Measurements from ENCODE around the gene SLC25A45.

Gene SLC25A45

DNA sequence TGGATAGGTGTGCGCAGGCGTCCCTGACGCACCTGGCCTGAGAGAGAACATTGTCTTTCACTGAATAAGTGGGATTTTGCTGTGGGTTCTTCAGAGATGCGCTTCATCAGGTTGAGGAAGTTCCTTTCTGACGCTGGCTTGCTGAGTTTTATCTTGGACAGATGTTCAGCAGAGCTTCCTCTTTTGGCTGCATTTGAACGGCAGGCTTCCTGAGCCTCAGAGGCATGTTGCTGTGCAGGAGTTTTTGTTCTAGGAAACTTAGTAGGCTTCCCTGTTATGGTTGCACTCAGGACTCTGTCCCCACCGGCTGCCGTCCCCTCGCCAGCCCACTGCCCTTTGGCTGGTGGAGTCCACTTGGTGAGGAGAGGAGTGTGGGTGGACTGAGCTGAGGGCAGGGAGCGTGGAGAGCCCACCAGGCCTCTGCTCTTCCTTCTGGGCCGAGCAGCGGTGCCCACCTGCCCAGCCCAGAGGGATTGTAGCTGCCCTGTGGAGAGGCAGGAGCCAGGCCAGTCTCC, 21.2 kb upstream of the SLC25A45 start:
- DNase-seq (ENCODE audit: low read depth in 2 of 2), result no peak

- no peak for DNase-seq (ENCODE audit: low read depth in 2 of 2)
Observed at GRCh38 chr11:65402790-65403189, 20.3 kb upstream of the SLC25A45 start.

GRCh38 chr11:65401803-65402248, 19.4 kb upstream of the SLC25A45 start:
- no peak for DNase-seq (ENCODE audit: low read depth in 2 of 2)

DNA sequence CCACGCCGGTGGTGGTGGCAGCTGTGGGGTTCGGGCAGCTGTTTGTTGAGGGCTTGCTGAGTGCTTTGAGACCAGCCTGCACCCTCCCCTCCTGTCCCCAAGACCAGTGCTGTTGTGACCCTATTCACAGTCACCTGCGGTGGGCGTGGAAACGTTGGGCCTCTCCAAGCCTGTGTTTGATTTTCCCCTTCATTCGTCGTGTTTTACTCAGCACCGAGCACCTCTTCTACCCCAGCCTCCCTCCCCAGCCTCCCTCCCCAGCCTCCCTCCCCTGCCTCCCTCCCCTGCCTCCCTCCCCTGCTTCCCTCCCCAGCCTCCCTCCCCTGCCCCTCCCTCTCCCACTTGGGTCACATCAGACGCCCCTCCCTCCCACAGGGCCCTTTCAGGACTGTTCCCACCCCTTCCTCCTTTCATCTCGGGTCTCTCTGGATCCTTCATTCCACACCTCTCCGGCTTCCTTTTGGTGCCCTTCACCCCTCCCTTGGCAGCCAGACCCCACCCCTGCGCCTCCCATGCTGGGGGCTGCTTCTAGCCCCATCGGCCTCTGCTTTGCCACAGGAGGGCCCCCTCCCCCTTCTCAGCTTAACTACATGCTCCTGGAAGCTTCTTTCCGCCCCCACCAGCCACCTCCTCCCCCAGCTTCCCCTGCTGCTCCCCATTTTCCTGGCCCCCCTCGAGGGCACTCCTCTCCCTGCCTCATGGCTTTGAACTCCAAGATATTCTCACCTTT, 18.8 kb upstream of the SLC25A45 start:
- no peak for DNase-seq (ENCODE audit: low read depth in 2 of 2)

DNA sequence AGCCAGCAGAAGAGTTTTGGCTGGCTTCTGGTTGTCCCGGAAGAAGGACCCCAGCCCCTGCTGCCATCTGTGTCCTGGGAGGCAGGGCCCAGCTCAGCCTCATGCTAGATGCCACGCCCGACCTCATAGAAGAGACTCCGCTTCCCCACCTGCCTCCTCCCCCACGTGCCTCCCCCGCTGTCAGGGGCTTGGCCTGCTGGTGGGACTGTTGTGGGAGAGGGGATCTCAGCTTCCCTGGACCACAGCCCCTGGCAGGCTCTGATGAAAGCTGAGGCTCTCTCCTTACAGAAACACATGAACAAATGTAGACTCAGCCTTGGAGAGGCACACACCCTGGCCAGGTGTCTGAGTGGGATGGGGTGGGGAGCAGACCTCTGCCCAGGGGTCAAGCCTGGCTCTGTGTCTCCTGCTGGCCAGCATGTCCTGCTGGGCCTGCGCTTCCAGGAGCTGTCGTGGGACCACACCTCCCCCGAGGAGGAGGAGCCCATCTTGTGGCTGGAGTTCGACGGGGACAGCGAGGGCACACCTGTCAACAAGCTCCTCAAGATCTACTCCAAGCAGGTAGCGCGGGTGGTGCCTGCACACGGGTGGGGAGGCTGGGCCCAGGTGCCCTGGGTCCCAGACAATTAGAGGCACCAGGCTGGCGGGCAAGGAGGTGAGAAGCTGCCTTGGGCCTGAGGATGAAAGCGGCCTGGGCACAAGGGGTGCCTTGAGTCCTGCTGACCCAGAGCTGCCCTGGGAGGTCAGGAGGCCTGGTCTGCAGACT, 18.0 kb upstream of the SLC25A45 start:
- no peak for DNase-seq (ENCODE audit: low read depth in 2 of 2)

- DNase-seq (ENCODE audit: low read depth in 2 of 2), result no peak
Observed at GRCh38 chr11:65399845-65400244, 17.4 kb upstream of the SLC25A45 start.

- DNase-seq (ENCODE audit: low read depth in 2 of 2), result no peak
Observed at GRCh38 chr11:65399249-65399648, 16.8 kb upstream of the SLC25A45 start.

GRCh38 chr11:65398362-65398910, 16.0 kb upstream of the SLC25A45 start:
- no peak for DNase-seq (ENCODE audit: low read depth in 2 of 2)

DNA sequence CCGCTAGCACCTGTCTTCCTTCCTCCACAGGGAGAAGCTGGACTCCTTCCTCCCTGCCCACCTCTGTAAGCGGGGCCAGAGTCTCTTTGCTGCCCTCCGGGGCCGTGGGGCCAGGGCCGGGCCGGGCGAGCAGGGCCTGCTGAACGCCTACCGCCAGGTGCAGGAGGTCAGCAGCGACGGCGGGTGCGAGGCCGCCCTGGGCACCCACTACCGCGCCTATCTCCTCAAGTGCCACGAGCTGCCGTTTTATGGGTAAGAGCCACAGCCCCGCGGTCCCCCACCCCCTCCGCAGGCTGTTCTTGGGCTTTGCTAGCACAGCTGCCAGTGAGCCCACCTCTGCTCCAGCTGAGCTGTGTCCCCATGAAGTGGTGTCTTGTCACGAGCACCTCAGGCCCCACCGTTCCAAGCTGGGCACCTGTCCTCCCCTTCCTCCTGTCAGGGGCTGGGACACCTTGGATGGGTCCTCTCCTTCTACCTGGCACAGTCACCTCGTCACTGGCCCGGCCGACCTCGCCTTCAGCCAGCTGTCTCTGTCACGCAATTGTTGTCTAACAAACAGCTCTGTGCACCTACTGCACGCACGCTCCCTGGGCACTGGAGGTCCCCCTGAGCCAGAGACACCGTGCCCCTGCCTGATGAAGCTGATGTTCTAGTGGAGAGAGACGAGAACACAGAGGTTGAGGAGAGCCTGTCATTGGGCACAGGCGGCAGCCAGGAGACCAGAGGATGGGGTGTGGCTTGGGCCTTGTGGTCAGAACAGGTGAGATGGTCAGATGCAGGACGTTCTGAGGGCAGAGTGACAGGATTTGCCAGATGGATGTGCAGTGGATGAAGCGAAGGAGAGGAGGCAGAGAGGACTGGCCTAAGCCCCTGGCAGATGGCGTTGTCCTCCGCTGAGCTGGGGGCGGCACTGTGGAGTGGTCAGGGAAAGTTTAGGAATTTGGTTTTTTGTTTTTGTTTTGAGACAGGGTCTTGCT, 14.6 kb upstream of the SLC25A45 start:
- DNase-seq (ENCODE audit: low read depth in 2 of 2), result no peak

- no peak for DNase-seq (ENCODE audit: low read depth in 2 of 2)
Observed at GRCh38 chr11:65395961-65396530, 13.6 kb upstream of the SLC25A45 start.

- no peak for DNase-seq (ENCODE audit: low read depth in 2 of 2)
Observed at GRCh38 chr11:65394125-65394536, 11.7 kb upstream of the SLC25A45 start.

GRCh38 chr11:65393513-65394079, 11.2 kb upstream of the SLC25A45 start:
- no peak for DNase-seq (ENCODE audit: low read depth in 2 of 2)

DNA sequence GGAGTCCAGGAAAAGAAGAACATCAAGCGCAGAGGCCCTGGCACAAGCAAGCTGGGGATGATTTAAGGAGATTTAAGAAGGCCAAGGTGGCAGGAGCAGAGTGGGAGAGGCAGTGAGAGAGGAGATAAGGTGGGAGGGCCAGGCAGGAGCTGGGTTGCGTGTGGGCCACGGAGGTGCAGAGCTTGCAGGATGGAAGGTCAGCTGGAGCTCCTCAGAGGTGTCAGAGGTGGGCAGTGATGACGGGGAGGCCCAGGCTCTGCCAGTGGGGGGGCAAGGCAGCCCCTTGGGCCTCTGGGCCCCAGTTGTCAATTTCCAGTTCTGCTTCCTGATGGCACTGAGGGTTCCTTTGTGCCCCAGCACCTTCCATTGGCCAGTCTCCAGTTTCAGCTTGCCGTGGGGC, 10.5 kb upstream of the SLC25A45 start:
- no peak for DNase-seq (ENCODE audit: low read depth in 2 of 2)

GRCh38 chr11:65392186-65392829, 9.9 kb upstream of the SLC25A45 start:
- DNase-seq (ENCODE audit: low read depth in 2 of 2), result no peak

GRCh38 chr11:65390996-65391395, 8.6 kb upstream of the SLC25A45 start:
- no peak for DNase-seq (ENCODE audit: low read depth in 2 of 2)

DNA sequence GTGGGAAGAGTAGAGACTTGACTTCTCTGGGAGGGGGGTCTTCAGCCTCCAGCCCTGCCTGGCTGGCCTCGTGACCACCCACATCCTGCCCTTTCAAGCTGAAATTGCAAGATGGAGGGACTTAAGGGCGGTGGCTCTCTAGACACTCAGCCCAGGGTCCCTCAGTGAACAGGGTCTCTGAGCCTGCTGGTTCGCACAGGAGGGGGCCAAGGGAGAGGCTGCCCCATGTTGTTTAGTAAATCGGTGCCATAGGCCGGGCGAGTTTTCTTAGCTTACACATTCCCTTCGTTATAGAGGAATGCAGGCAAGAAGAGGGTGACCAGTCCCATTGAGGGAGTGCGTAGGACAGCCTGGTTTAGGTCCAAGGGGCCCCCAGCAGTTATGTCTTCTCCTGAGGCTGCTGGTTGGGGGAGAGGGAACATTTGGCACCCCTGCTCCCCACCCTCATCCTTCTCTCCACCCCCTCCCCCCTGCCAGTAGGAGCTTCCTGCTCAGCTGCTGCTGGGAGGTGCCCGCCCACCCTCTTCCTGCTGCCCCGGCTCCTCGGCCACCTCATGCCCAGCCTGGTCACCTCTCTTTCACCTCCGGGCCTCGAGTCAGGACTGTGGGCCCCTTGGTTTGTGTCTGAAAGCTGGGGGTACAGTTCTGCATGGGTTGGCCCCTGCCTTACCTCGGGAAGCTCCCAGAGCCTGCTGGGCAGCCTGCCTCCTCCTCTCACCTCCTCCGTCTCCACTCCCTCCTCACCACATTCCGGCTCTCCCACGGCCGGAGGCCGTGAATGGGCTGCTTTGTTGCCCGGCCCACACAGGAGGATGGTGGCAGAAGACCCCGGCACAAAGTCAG, 7.9 kb upstream of the SLC25A45 start:
- no peak for DNase-seq (ENCODE audit: low read depth in 2 of 2)

GRCh38 chr11:65389294-65389980, 7.0 kb upstream of the SLC25A45 start:
- DNase-seq (ENCODE audit: low read depth in 2 of 2), result no peak

DNA sequence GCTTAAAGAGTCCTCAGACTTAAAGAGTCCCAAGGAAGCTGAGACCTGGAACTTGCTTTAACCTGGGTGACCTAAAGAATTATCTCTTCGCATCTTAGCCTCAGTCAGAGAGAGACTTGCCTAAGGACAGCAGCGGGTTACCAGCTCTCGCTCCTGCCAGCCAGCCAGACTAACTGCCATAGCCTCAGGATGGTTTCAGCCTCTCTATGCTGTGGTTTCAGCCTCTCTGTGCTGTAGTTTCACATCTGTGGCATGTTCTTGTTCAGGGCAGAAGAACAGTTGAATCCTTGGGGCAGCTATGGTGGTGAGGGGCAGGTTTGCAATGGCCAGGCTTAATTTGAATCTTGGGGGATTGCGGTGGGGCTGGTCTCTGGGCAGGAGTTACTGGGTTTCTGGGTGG, 6.3 kb upstream of the SLC25A45 start:
- DNase-seq (ENCODE audit: low read depth in 2 of 2), result no peak

All from stimulated activated CD8-positive, alpha-beta memory T cell treated with anti-CD3 and anti-CD28 coated beads, Interleukin-15, amount 100 ng/mL, for 48 hours (primary cell).